ENCODE measurements around the gene ELP2. TPM values are rescaled to one million over a fixed set of nuclear protein-coding genes. Genes with fewer than 3 reads are reported as not detected.
"Not testable (repeated sequence)": the region's sequence is repeated elsewhere in the genome, so short reads cannot be mapped to it uniquely, and the experiment has no call there.

ELP2 gene
- total RNA-seq, 2 donors from 2014 or later, result 109 to 110 TPM

GRCh38 chr18:36191286-36191685, 61.6 kb downstream of the ELP2 start:
- no peaks in the 10 kb centered on the region for H3K9me3 Mint-ChIP-seq
- H3K27ac Mint-ChIP-seq, result no peak overlapping the region
- DNase-seq (ENCODE audit: low spot score in 2 of 2) (peak in 1 of 2 donors; percentile 21), ATAC-seq (no peak)
- peaks cover 0 to 15% of the 10 kb centered on the region in 2 donors for H3K36me3 Mint-ChIP-seq

DNA sequence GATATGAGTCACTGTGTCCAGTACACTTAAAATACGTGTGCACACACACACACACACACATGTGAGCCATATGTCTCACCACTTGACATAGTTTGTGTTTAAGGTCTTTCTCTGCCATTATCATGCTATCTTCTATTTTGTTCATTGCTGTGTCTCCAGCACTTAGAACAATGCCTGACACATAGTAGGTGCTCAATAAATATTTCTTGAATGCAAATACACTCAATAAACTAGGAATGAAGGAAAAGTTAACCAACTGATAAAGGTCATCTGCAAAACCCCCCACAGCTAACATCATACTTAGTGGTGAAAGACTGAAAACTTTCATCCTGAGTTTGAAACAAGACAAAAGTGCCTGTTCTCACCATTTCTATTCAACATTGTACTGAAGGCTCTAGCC, 62.0 kb downstream of the ELP2 start:
- DNase-seq (ENCODE audit: low spot score in 2 of 2) (no peak), ATAC-seq (no peak)
- H3K36me3 Mint-ChIP-seq, result peaks cover 0 to 15% of the 10 kb centered on the region in 2 donors
- H3K9me3 Mint-ChIP-seq, result no peaks in the 10 kb centered on the region
- no peak overlapping the region for H3K27ac Mint-ChIP-seq

DNA sequence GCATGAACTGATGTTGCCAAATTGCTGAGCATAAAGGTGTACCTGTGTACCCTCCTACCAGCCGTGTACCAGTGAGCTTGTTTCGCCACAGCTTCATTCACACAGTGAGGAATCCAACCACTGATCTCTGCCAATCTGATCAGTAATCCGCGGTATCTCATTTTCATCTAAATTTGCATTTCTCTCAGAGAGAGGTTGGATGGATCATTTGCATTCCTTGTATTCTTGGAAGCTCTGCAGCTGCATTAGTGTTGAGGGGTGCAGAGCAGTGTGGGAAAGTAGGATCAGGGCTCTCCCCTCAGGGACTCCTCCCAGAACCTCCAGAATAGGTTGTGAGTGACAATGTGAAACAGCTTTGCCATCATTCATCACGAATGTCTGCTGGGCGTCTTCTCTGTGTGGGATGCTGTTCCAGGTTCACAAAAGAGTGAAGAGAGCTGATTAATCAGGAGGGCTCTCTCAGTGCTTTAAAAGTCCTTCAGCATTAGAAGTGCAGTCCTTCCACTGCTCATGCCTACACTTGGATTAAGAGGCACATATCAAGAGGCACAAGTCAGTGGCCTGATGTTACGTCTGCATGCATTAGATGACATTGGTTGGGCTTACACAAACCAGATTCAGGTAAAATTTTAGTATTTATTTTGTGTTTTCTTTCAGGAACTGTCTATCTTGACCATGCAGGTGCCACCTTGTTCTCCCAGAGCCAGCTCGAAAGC, 65.1 kb downstream of the ELP2 start:
- DNase-seq (ENCODE audit: low spot score in 2 of 2) (peak in 1 of 2 donors; percentile 11), ATAC-seq (no peak)
- no peaks in the 10 kb centered on the region for H3K9me3 Mint-ChIP-seq
- no peak overlapping the region for H3K27ac Mint-ChIP-seq
- no peaks in the 10 kb centered on the region for H3K36me3 Mint-ChIP-seq

GRCh38 chr18:36195427-36196122, 65.9 kb downstream of the ELP2 start:
- DNase-seq (ENCODE audit: low spot score in 2 of 2) (peak in 1 of 2 donors; percentile 7), ATAC-seq (no peak)
- no peaks in the 10 kb centered on the region for H3K36me3 Mint-ChIP-seq
- no peak overlapping the region for H3K27ac Mint-ChIP-seq
- no peaks in the 10 kb centered on the region for H3K9me3 Mint-ChIP-seq

- ATAC-seq, result no peak
- Mint-ChIP-seq H3K27ac (no peak overlapping the region), H3K9me3 (no peaks in the 10 kb centered on the region), H3K36me3 (no peaks in the 10 kb centered on the region)
- DNase-seq (ENCODE audit: low spot score in 2 of 2), result no peak
Measured at GRCh38 chr18:36196238-36196995, 66.7 kb downstream of the ELP2 start.

DNA sequence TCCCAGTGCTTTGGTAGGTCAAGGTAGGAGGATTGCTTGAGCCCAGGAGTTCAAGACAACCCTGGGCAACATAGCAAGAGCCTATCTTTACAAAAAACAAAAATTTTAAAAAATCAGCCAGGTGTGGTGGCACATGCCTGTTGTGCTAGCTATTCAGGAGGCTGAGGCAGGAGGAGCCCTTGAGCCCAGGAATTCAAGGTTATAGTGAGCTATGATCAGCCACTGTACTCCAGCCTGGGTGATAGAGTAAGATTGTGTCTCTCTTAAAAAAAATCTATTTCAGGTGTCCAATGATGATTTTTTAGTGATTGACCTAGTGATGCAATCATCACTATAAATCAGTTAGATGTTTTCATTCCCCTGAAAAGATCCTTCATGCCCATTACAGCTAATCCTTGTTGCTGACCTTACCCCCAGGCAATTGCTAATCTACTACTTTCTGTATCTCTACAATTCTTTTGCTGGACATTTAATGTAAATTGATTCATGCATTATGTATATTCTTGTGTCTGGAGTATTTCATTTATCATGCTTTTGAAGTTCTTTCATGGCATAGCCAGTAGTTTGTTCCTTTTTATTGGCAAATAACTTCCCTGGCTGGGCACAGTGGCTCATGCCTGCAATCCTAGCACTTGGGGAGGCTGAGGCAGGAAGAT, 67.9 kb downstream of the ELP2 start:
- Mint-ChIP-seq H3K27ac (no peak overlapping the region), H3K9me3 (no peaks in the 10 kb centered on the region), H3K36me3 (no peaks in the 10 kb centered on the region)
- DNase-seq (ENCODE audit: low spot score in 2 of 2), result no peak
- ATAC-seq, result no peak

- H3K9me3 Mint-ChIP-seq, result no peaks in the 10 kb centered on the region
- ATAC-seq (no peak), DNase-seq (ENCODE audit: low spot score in 2 of 2) (peak in 1 of 2 donors; percentile 20)
- no peaks in the 10 kb centered on the region for H3K36me3 Mint-ChIP-seq
- H3K27ac Mint-ChIP-seq, result peak overlapping the region in 1 of 2 donors; percentile 24
Measured at GRCh38 chr18:36199691-36200295, 70.1 kb downstream of the ELP2 start.

DNA sequence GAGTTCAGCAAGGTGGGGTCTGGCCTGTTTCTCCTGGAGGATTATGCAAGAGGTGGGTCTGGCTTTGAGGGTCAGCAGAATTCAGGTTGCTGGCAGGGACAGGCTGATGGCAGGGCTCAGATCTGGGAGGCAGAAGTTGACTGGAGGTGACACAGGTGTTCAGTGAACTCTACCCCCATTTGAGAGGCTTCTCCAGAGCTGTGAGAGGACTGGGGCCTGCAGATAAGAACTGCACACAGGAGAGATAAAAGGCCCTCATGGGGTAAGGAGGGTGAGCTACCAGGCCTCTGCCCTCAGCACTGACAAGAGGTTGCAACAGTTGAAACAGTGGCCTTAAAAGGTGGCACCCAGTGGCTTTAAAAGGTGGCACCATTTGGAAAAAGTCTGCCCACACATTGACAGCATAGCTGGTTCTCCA, 70.7 kb downstream of the ELP2 start:
- H3K36me3 Mint-ChIP-seq, result no peaks in the 10 kb centered on the region
- no peak overlapping the region for H3K27ac Mint-ChIP-seq
- H3K9me3 Mint-ChIP-seq, result no peaks in the 10 kb centered on the region
- DNase-seq (ENCODE audit: low spot score in 2 of 2), result no peak
- ATAC-seq, result no peak

DNA sequence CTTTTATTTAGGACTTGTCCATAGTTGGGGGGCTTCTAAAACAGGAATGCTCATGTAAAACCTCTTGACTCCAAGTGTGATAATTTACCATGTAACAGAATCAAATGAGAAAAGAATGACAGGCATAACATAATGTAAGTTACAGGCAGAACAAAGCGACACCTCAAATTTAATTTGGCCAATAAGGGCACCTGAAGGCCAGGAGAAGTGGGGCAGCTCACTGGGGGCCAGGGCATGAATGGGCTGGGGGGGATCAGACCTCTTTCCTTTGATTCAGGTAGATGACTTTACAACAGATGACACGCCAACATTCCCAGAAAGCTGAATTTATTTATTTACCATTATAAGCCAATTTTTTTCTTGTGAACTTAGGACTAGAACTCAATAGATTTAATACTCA, 72.1 kb downstream of the ELP2 start:
- no peak for ATAC-seq
- no peak for DNase-seq (ENCODE audit: low spot score in 2 of 2)
- Mint-ChIP-seq H3K36me3 (no peaks in the 10 kb centered on the region), H3K27ac (no peak overlapping the region), H3K9me3 (no peaks in the 10 kb centered on the region)

- no peak for DNase-seq (ENCODE audit: low spot score in 2 of 2)
- no peaks in the 10 kb centered on the region for H3K9me3 Mint-ChIP-seq
- ATAC-seq, result no peak
- no peaks in the 10 kb centered on the region for H3K36me3 Mint-ChIP-seq
- H3K27ac Mint-ChIP-seq, result no peak overlapping the region
Measured at GRCh38 chr18:36203360-36203895, 73.7 kb downstream of the ELP2 start.

- Mint-ChIP-seq H3K27ac (no peak overlapping the region), H3K36me3 (no peaks in the 10 kb centered on the region), H3K9me3 (no peaks in the 10 kb centered on the region)
- DNase-seq (ENCODE audit: low spot score in 2 of 2) (no peak), ATAC-seq (no peak)
Measured at GRCh38 chr18:36205166-36205565, 75.5 kb downstream of the ELP2 start.

GRCh38 chr18:36207303-36207702, 77.6 kb downstream of the ELP2 start:
- no peak overlapping the region for H3K27ac Mint-ChIP-seq
- no peak for DNase-seq (ENCODE audit: low spot score in 2 of 2)

DNA sequence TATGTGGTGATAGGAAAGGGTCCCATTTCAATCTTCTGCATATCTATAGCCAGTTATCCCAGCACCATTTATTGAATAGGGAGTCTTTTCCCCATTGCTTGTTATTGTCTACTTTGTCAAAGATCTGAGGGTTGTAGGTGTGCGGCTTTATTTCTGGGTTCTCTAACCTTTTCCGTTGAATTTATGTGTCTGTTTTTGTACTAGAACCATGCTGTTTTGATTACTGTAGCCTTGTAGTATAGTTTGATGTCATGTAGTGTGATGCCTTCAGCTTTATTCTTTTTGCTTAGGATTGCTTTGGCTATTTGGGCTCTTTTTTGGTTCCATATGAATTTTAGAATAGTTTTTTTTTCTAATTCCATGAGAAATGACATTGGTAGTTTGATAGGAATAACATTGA, 78.3 kb downstream of the ELP2 start:
- not testable (repeated sequence) for H3K36me3 Mint-ChIP-seq; H3K9me3 Mint-ChIP-seq; H3K27ac Mint-ChIP-seq; ATAC-seq; DNase-seq (ENCODE audit: low spot score in 2 of 2)

More at GRCh38 chr18:36207303-36207702, 77.6 kb downstream of the ELP2 start:
- no peaks in the 10 kb centered on the region for H3K9me3 Mint-ChIP-seq
- no peak for ATAC-seq
- no peaks in the 10 kb centered on the region for H3K36me3 Mint-ChIP-seq

- Mint-ChIP-seq H3K36me3 (no peaks in the 10 kb centered on the region), H3K9me3 (no peaks in the 10 kb centered on the region), H3K27ac (no peak overlapping the region)
- peak in 1 of 2 donors; percentile 63 for ATAC-seq
- DNase-seq (ENCODE audit: low spot score in 2 of 2), result no peak
Measured at GRCh38 chr18:36211612-36212065, 81.9 kb downstream of the ELP2 start.

GRCh38 chr18:36212301-36213171, 82.8 kb downstream of the ELP2 start:
- H3K27ac Mint-ChIP-seq, result no peak overlapping the region
- no peak for ATAC-seq
- no peak for DNase-seq (ENCODE audit: low spot score in 2 of 2)
- H3K36me3 Mint-ChIP-seq, result no peaks in the 10 kb centered on the region
- no peaks in the 10 kb centered on the region for H3K9me3 Mint-ChIP-seq

Data from activated naive CD4-positive, alpha-beta T cell treated with anti-CD3 and anti-CD28 coated beads, Interleukin-2, amount 50 U/mL, for 72 hours (primary cell).